Measurements from ENCODE around the gene EVPL. TPM values are rescaled to one million over a fixed set of nuclear protein-coding genes. Genes with fewer than 3 reads are reported as not detected.

EVPL gene
- total and polyA plus RNA-seq, 2 donors (not counting 3 experiments of a cell fraction or from before 2014, with no cell fraction given), result not detected

- intact Hi-C loops (cut with micrococcal nuclease), result loop anchor here (10.0 kb wide), 1 partner anchor 226 kb away; a partner anchor contains a TSS
- dilution Hi-C loops (cut with MboI; ENCODE audit: extremely low pct_ligation_motif_present, low sequenced_read_pairs), result no loop called here
- Histone ChIP-seq H3K36me3 (ENCODE audit: control insufficient read depth in 2 of 2, extremely low read depth in 1 of 2, insufficient read depth in 2 of 2, low read length in 2 of 2) (peaks cover 0 to 2% of the 10 kb centered on the region in 2 experiments), H3K9me3 (replicated peaks; ENCODE audit: control insufficient read depth, insufficient read depth, low read length) (no peaks in the 10 kb centered on the region), H3K4me3 (replicated peaks in 1 of 3; ENCODE audit: insufficient read depth in 1 of 3, low read depth in 1 of 3, low read length in 3 of 3) (no peak within 1 kb of the TSS), H3K9ac (replicated peaks; ENCODE audit: extremely low read depth, insufficient read depth, low read length) (no peak within 1 kb of the TSS), H3K4me2 (ENCODE audit: insufficient read depth, low read length) (no peak within 1 kb of the TSS), H3K27me3 (ENCODE audit: control insufficient read depth in 2 of 2, insufficient read depth in 2 of 2, low read length in 2 of 2) (no peaks in the 10 kb centered on the region), H3K79me2 (ENCODE audit: control insufficient read depth, insufficient read depth, low read length) (no peaks in the 10 kb centered on the region), H2AFZ (ENCODE audit: low read depth, low read length) (no peak within 1 kb of the TSS), H4K20me1 (replicated peaks; ENCODE audit: control insufficient read depth, extremely low read depth, insufficient read depth, low read length) (no peaks in the 10 kb centered on the region), H3K9me1 (replicated peaks; ENCODE audit: control insufficient read depth, extremely low read depth, insufficient read depth, low read length) (no peaks in the 10 kb centered on the region), H3K27ac (ENCODE audit: insufficient read depth, low read depth, low read length) (no peak within 1 kb of the TSS), H3K4me1 (ENCODE audit: control insufficient read depth, extremely low read depth, insufficient read depth, low read length) (peaks cover 3% of the 10 kb centered on the region)
- BruUV-seq (replicated peaks), result no TSS peak
- FAIRE-seq, result no peak
- TF ChIP-seq FOS (IDR thresholded peaks at IDR 0.05; ENCODE audit: borderline replicate concordance, insufficient read depth, low read length), result no peak
- no peak for TF ChIP-seq MYC (IDR thresholded peaks at IDR 0.05; ENCODE audit: low read depth, low read length)
- no peak for TF ChIP-seq JUN (IDR thresholded peaks at IDR 0.05; ENCODE audit: borderline replicate concordance, insufficient read depth, insufficient read length, low read depth)
- no peak for TF ChIP-seq POLR2A (IDR thresholded peaks at IDR 0.05; ENCODE audit: low read depth, low read length)
- TF ChIP-seq, protein P1, sequence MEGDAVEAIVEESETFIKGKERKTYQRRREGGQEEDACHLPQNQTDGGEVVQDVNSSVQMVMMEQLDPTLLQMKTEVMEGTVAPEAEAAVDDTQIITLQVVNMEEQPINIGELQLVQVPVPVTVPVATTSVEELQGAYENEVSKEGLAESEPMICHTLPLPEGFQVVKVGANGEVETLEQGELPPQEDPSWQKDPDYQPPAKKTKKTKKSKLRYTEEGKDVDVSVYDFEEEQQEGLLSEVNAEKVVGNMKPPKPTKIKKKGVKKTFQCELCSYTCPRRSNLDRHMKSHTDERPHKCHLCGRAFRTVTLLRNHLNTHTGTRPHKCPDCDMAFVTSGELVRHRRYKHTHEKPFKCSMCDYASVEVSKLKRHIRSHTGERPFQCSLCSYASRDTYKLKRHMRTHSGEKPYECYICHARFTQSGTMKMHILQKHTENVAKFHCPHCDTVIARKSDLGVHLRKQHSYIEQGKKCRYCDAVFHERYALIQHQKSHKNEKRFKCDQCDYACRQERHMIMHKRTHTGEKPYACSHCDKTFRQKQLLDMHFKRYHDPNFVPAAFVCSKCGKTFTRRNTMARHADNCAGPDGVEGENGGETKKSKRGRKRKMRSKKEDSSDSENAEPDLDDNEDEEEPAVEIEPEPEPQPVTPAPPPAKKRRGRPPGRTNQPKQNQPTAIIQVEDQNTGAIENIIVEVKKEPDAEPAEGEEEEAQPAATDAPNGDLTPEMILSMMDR (IDR thresholded peaks at IDR 0.05; ENCODE audit: extremely low read depth in 1 of 2, insufficient read depth in 1 of 2, low read depth in 1 of 2, low read length in 2 of 2), result no peak
- TF ChIP-seq GATA2 (IDR thresholded peaks at IDR 0.05; ENCODE audit: insufficient read depth, insufficient read length, low read depth, low read length), result no peak
- TF ChIP-seq POLR2AphosphoS5 (IDR thresholded peaks at IDR 0.05; ENCODE audit: insufficient read depth, low read depth, low read length), result no peak
- TF ChIP-seq MAX (IDR thresholded peaks at IDR 0.05; ENCODE audit: insufficient read depth, insufficient read length), result no peak
- no peak for TF ChIP-seq EZH2 (IDR thresholded peaks at IDR 0.05; ENCODE audit: borderline replicate concordance, low read depth, low read length, severe bottlenecking)
- POLR2A ChIA-PET, result interaction anchor here (0.6 kb wide), 1 partner anchor 10 kb away, joined by 11 read pairs; no protein-coding TSS in a partner anchor
- CTCF ChIA-PET, result interaction anchor here (0.6 to 5.8 kb wide), 16 partner anchors 9 to 336 kb away, joined by 3 to 95 read pairs (median 6); partner anchors contain the start of gene MRPL38
- no peak for DNase-seq (ENCODE audit: low read depth, low spot score)
These were observed 26.2 kb downstream of the EVPL start, which contains the start of gene CDK3 for GRCh38 chr17:76000755-76001521. TSS of gene CDK3 (plus strand) at chr17:76000855. CDS start at chr17:76001426, 571 bp downstream.
